NCI-H128 (cell line): ENCODE results near the gene MYH11.
"Not testable (repeated sequence)": the region's sequence is repeated elsewhere in the genome, so short reads cannot be mapped to it uniquely, and the experiment has no call there.

Experiments
- DNase-seq: peaks from one replicate; lab custom pipeline; 2025; ENCODE audit not compliant: unreplicated experiment; lab: John Stamatoyannopoulos, UW

Gene MYH11

GRCh38 chr16:15811481-15812400 is 45.1 kb downstream of the MYH11 start:
- DNase-seq: no peak

GRCh38 chr16:15810949-15811348 is 45.9 kb downstream of the MYH11 start:
- DNase-seq: no peak

GRCh38 chr16:15810411-15810810 is 46.4 kb downstream of the MYH11 start:
- DNase-seq: no peak

- DNase-seq: not testable (repeated sequence)
These were observed 47.5 kb downstream of the MYH11 start for GRCh38 chr16:15809297-15809696.

- DNase-seq: no peak
These were observed 48.8 kb downstream of the MYH11 start for GRCh38 chr16:15808071-15808470.

- DNase-seq: no peak
These were observed 49.2 kb downstream of the MYH11 start for GRCh38 chr16:15807603-15808009.

GRCh38 chr16:15803618-15804017 is 53.2 kb downstream of the MYH11 start:
- DNase-seq: no peak

GRCh38 chr16:15799851-15800495 is 56.9 kb downstream of the MYH11 start:
- DNase-seq: no peak

GRCh38 chr16:15798671-15799070 is 58.2 kb downstream of the MYH11 start:
- DNase-seq: no peak

- DNase-seq: no peak
These were observed 59.9 kb downstream of the MYH11 start for GRCh38 chr16:15796885-15797284.

GRCh38 chr16:15795615-15796014 is 61.2 kb downstream of the MYH11 start:
- DNase-seq: no peak

GRCh38 chr16:15792563-15792971 is 64.3 kb downstream of the MYH11 start:
- DNase-seq: no peak

- no peak for DNase-seq
These were observed 66.4 kb downstream of the MYH11 start for GRCh38 chr16:15790458-15790857.

GRCh38 chr16:15789816-15790215 is 67.0 kb downstream of the MYH11 start:
- DNase-seq: not testable (repeated sequence)

GRCh38 chr16:15788846-15789239 is 68.0 kb downstream of the MYH11 start:
- DNase-seq: no peak

GRCh38 chr16:15786501-15786900 is 70.3 kb downstream of the MYH11 start:
- no peak for DNase-seq

GRCh38 chr16:15785386-15786059 is 71.3 kb downstream of the MYH11 start:
- DNase-seq: no peak

GRCh38 chr16:15783985-15784384 is 72.8 kb downstream of the MYH11 start:
- DNase-seq: no peak

GRCh38 chr16:15782573-15783365 is 74.1 kb downstream of the MYH11 start:
- no peak for DNase-seq

GRCh38 chr16:15781650-15782049 is 75.2 kb downstream of the MYH11 start:
- DNase-seq: no peak

GRCh38 chr16:15780805-15781204 is 76.0 kb downstream of the MYH11 start:
- no peak for DNase-seq
